ENCODE results near the gene C5orf34.
"Not testable (repeated sequence)": the region's sequence is repeated elsewhere in the genome, so short reads cannot be mapped to it uniquely, and the experiment has no call there.

DNA sequence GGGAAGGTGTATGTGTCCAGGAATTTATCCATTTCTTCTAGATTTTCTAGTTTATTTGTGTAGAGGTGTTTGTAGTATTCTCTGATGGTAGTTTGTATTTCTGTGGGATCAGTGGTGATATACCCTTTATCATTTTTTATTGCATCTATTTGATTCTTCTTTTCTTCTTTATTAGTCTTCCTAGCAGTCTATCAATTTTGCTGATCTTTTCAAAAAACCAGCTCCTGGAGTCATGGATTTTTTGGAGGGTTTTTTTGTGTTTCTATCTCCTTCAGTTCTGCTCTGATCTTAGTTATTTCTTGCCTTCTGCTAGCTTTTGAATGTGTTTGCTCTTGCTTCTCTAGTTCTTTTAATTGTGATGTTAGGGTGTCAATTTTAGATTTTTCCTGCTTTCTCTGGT lies 73.4 kb downstream of the C5orf34 start:
- TF ChIP-seq TAF1, POU2F2, POLR2A, POLR2AphosphoS5 (IDR thresholded peaks at IDR 0.05; ENCODE audit: low read depth, low read length): not testable (repeated sequence)

Data from GM12891 (cell line).